Uterus (tissue), 4 donors: ENCODE results near the gene JPH4. TPM values are rescaled to one million over a fixed set of nuclear protein-coding genes. Genes with fewer than 3 reads are reported as not detected.
A peak's percentile ranks its signal among the peaks of the same experiment; 100 is the strongest.

Experiments
- DNase-seq, 2 donors: peaks; one replicate each; pipeline ENCODE4 v3.0.0-alpha.2; 2019 to 2020
- H3K27ac ChIP-seq, 2 donors: fragments of 200-600 bp; sonication (generic); 1 replicate in 1 of 2; 2 replicates in 1 of 2; pipeline ENCODE4 v1.5.1; 2016 to 2018
- H3K27me3 ChIP-seq, 2 donors: fragments of 200-600 bp; sonication (generic); one replicate each; pipeline ENCODE4 v1.5.1; 2018 to 2019; ENCODE audit warnings: control low read depth in 1 of 2
- H3K36me3 ChIP-seq, 2 donors: fragments of 200-600 bp; sonication (generic); one replicate each; pipeline ENCODE4 v1.5.1; 2019; ENCODE audit warnings: control low read depth in 1 of 2
- H3K4me1 ChIP-seq, 2 donors: fragments of 200-600 bp; sonication (generic); one replicate each; pipeline ENCODE4 v1.5.1; 2018 to 2019; ENCODE audit warnings: control low read depth in 1 of 2
- H3K4me3 ChIP-seq, 2 donors: fragments of 200-600 bp; sonication (generic); 1 replicate in 1 of 2; 2 replicates in 1 of 2; pipeline ENCODE4 v1.5.1; 2018 to 2019; ENCODE audit warnings: mild to moderate bottlenecking in 1 of 2
- H3K9me3 ChIP-seq, 2 donors: fragments of 200-600 bp; sonication (generic); one replicate each; pipeline ENCODE4 v1.5.1; 2019; ENCODE audit warnings: control low read depth in 1 of 2
- POLR2A ChIP-seq, 2 donors: fragments of 450-650 bp; IDR thresholded peaks; one replicate each; pipeline ENCODE4 v1.6.1; 2016; ENCODE audit warnings: antibody characterized with exemption in 2 of 2, mild to moderate bottlenecking in 1 of 2, moderate library complexity in 1 of 2
- intact Hi-C: fragments of 100-400 bp; cut with DNase I; formaldehyde crosslinking; loops from one replicate; pipeline ENCODE4 v1.15.1; 2023; ENCODE audit warnings: low total_unique reads
- total RNA-seq, 4 donors: library from RNA; depleted of rRNA in 3 of 4; stranded (reverse); fragments of >200 nt in 3 of 4; gene quantifications; one replicate each; pipeline versions ENCODE4 v1.1.0 to v1.2.4, GENCODE V29; 2014 to 2023
- TF ChIP-seq, protein P1 (sequence below), 4 experiments: fragments of 200-600 bp in 2 of 4; fragments of 450-650 bp in 2 of 4; sonication (generic) in 2 of 4; IDR thresholded peaks; one replicate each; pipeline ENCODE4 v1.5.1; 2016 to 2019; ENCODE audit warnings: antibody characterized with exemption in 4 of 4, mild to moderate bottlenecking in 2 of 4, moderate library complexity in 1 of 4
- donor health status: DM: yes; HTN: yes; CAD: no.

JPH4 gene
- total RNA-seq, 4 donors from 2014 or later, result 2.4 to 49.2 (median 19.9) TPM

GRCh38 chr14:23571701-23572523 is 6.7 kb downstream of the JPH4 start:
- Histone ChIP-seq H3K9me3 (no peaks in the 10 kb centered on the region), H3K27me3 (no peaks in the 10 kb centered on the region), H3K27ac (no peak overlapping the region), H3K4me1 (no peaks in the 10 kb centered on the region), H3K36me3 (no peaks in the 10 kb centered on the region), H3K4me3 (no peak overlapping the region)
- TF ChIP-seq, protein P1, sequence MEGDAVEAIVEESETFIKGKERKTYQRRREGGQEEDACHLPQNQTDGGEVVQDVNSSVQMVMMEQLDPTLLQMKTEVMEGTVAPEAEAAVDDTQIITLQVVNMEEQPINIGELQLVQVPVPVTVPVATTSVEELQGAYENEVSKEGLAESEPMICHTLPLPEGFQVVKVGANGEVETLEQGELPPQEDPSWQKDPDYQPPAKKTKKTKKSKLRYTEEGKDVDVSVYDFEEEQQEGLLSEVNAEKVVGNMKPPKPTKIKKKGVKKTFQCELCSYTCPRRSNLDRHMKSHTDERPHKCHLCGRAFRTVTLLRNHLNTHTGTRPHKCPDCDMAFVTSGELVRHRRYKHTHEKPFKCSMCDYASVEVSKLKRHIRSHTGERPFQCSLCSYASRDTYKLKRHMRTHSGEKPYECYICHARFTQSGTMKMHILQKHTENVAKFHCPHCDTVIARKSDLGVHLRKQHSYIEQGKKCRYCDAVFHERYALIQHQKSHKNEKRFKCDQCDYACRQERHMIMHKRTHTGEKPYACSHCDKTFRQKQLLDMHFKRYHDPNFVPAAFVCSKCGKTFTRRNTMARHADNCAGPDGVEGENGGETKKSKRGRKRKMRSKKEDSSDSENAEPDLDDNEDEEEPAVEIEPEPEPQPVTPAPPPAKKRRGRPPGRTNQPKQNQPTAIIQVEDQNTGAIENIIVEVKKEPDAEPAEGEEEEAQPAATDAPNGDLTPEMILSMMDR (IDR thresholded peaks at IDR 0.05), result no peak
- TF ChIP-seq POLR2A (IDR thresholded peaks at IDR 0.05), result no peak
- intact Hi-C loops, result no loop called here
- DNase-seq, result peak in 1 of 2 donors; percentile 12

DNA sequence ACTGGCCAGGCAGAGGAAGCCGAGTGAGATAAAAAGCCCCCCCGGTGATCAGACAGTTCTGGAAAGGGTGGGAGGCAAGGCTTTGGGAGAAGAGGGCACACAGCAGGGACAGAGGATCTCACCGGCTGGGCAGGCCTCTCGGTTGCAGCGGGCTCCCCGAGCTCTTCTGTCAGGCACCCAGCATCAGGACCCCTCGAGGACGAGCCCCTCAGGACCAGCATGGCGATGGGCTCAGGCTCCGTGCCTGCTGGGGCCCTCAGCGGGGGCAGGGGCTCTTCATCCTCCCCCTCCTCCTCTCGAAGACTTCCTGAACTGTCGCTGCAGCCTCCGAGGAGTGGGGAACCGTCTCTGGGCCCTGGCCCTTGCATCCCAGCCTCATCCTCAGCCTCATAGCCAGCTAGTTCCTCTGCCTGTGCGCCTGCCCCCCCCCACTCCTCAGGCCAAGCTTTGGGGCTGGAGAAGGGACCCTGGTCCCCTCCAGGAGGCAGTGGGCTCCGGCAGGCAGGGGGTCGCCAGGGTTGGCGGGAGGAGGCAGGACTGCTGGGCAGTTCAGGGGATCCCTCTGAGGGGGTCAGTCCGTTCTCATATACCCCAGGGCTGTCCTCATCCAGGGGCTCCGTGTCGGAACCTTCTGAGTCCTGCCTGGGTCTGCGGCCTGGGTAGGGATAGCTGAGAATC is 7.6 kb downstream of the JPH4 start:
- Histone ChIP-seq H3K4me3 (no peak overlapping the region), H3K27me3 (no peaks in the 10 kb centered on the region), H3K9me3 (no peaks in the 10 kb centered on the region), H3K4me1 (no peaks in the 10 kb centered on the region), H3K36me3 (no peaks in the 10 kb centered on the region), H3K27ac (no peak overlapping the region)
- intact Hi-C loops, result no loop called here
- TF ChIP-seq POLR2A (IDR thresholded peaks at IDR 0.05), result no peak
- TF ChIP-seq, protein P1 (IDR thresholded peaks at IDR 0.05), result no peak
- DNase-seq, result peak in 1 of 2 donors; percentile 13

GRCh38 chr14:23569443-23570151 is 9.0 kb downstream of the JPH4 start:
- peak in 1 of 2 donors; percentile 15 for DNase-seq
- intact Hi-C loops, result no loop called here
- H3K9me3 ChIP-seq, result no peaks in the 10 kb centered on the region
- H3K36me3 ChIP-seq, result no peaks in the 10 kb centered on the region
- H3K27ac ChIP-seq, result no peak overlapping the region
- no peaks in the 10 kb centered on the region for H3K27me3 ChIP-seq
- no peaks in the 10 kb centered on the region for H3K4me1 ChIP-seq
- H3K4me3 ChIP-seq, result no peak overlapping the region
- TF ChIP-seq POLR2A (IDR thresholded peaks at IDR 0.05), result no peak
- TF ChIP-seq, protein P1 (IDR thresholded peaks at IDR 0.05), result no peak

DNA sequence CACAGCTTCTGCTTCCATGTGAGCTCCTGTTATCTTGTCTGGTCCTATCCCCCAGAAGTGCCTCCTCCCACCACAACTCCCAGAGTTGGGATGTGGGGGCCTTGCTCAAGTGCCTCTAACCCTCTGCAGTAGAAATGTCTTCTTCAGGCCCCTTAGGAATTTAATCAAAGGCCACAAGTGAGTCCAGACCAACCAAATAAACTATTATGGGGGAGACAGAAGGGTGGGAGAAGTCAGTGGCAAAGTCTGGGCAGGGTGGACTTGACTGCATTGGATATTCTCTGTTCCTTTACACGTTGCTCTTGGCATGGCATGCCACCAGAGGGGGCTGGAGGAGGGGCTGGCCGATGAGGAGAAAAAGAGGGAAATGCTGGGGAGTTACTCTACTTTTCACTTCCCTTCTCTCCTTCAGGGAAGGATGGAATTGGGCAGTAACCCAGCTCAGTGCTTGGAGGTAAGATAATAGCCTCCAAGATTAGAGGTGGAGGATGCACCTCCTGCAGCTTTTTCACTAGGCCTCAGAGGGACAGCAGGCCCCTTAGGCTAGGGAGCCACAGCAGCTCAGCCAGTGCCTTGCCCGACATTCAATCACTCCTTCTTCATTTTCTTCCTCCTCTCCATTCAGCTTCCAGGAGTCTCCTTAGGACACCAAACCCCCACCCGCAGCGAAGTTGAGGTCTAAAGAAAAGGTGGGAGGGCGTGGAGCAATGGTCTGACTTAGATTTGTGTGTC is 9.8 kb downstream of the JPH4 start:
- Histone ChIP-seq H3K4me3 (no peak overlapping the region), H3K4me1 (no peaks in the 10 kb centered on the region), H3K36me3 (no peaks in the 10 kb centered on the region), H3K27ac (peak overlapping the region; percentile 80 to 86), H3K27me3 (no peaks in the 10 kb centered on the region), H3K9me3 (no peaks in the 10 kb centered on the region)
- no peak for TF ChIP-seq POLR2A (IDR thresholded peaks at IDR 0.05)
- TF ChIP-seq, protein P1 (IDR thresholded peaks at IDR 0.05), result no peak
- intact Hi-C loops, result no loop called here
- peak in 1 of 2 donors; percentile 9 for DNase-seq
